LNCaP clone FGC (cell line): ENCODE results near the gene CD2BP2.

ENCODE experiments used
- DNase-seq: peaks from one replicate; pipeline ENCODE4 v3.0.0-alpha.2; 2011; ENCODE audit warnings: low read depth
- H3K4me3 ChIP-seq: 2 replicates; pipeline ENCODE4 v1.5.1; 2011; ENCODE audit warnings: mild to moderate bottlenecking, low read depth, low read length, control low read depth
- CTCF ChIP-seq: IDR thresholded peaks from 2 replicates; pipeline ENCODE4 v1.5.1; 2012; ENCODE audit warnings: mild to moderate bottlenecking; ENCODE audit not compliant: control insufficient read depth, insufficient read depth; ENCODE audit errors: extremely low read depth

CD2BP2 gene

DNA sequence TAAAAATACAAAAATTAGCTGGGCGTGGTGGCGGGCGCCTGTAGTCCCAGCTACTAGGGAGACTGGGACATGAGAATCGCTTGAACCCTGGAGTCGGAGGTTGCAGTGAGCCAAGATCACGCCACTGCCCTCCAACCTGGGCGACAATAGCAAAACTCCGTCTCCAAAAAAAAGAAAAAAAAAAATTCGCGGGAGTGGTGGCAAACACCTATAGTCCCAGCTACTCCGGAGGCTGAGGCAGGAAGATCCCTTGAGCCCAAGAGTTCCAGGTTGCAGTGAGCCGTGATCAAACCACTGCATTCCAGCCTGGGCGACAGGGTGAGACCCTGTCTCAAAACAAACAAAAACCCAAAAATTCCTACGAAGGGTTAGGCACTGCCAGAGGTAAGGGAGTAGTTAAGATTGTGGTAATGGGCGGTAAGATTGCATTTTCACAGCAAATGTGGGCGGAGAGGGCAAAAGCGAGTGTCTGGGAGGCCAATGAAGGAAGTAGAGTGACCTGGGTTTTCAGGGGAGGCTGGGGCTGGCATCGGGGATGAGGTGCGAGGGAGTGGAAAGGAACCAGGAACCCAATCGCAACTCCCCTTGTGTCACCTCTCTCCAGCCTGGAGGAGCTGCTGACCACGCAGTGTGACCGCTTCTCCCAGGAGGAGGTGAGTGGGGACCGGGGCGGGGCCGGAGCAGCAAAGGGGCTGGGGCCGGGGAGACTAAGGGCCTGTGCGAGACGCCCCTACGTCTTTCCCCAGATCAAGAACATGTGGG is 22.1 kb upstream of the CD2BP2 start:
- H3K4me3 ChIP-seq = peak overlapping the region; percentile 80
- no peak for DNase-seq
- TF ChIP-seq CTCF = no peak

DNA sequence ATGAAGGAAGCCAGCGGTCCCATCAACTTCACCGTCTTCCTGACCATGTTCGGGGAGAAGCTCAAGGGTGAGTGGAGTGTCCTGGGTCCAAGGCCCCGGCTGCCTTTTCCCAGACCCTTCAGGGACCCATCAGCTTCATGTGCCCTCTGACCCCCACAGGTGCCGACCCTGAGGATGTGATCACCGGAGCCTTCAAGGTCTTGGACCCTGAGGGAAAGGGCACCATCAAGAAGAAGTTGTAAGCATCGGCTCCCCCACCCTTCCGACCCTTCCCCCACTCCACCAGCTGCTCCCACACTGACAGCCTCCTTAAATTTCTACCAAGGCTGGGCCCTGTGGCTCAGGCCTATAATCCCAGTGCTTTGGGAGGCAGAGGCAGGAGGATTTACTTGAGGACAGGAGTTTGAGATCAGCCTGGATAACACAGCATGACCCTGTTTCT is 21.4 kb upstream of the CD2BP2 start:
- H3K4me3 ChIP-seq = no peak overlapping the region
- no peak for DNase-seq
- no peak for TF ChIP-seq CTCF

DNA sequence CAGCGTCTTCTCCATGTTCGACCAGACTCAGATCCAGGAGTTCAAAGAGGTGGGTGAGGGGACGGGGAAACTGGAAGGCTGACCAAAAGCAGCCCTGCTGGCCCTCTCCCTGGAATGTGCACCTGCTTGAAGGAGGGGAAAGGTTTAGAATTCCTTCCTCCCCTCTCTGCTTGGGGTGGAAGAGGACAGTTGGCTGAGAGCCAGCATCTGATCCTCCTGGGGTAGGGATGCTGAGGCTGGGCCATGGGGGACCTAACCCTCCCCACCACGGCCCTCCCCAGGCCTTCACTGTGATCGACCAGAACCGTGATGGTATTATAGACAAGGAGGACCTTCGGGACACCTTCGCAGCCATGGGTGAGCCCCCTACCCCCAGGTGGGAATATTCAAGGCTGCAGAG is 20.8 kb upstream of the CD2BP2 start:
- TF ChIP-seq CTCF = no peak

DNA sequence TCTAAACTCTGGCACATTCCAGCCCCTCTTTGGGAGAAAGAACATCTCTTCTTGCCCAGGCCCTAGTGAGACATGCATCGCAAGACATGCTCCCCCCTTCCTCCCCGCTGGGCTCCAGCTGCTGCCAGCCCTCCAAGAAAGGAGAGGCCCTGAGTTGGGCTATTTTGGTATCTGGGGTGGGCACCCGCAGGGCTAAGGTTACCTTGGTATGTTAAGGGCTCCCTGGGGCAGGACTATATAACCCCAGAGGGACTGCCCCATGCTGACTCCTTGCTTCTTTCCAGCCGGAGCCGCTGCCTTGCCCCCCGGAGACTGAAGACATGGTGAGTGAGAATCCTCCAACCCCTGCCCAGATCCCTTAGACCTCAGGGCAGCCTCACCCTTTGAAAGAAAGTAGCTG is 19.4 kb upstream of the CD2BP2 start, which contains the start of gene MYL11:
MYL11 (plus strand) TSS at position 265 of the 400 bp plus-strand sequence; CDS start at position 321, 56 bp downstream.
- DNase-seq = no peak
- no peak for TF ChIP-seq CTCF
- no peak within 1 kb of the TSS for H3K4me3 ChIP-seq

More for the DNA sequence above, 20.8 kb upstream of the CD2BP2 start:
- DNase-seq = no peak
- no peak overlapping the region for H3K4me3 ChIP-seq

DNA sequence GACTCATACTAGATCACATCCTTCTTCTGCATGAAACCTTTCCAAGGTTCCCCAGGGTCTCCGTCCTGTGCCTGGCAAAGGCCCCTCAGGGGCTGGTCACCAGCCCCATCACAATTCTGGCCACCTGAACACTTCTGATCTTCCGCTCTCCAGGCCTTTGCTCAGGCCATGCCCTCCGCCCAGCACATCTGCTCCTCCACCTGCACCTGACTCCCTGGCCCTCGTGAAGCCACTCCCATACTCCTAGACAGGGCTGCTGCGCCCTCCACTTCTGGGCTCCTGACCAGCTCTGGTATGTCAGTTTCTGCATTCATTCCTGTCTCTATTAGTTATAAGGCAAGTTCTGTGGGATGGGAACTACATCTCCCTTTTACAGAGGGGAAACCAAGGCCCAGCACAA is 17.6 kb upstream of the CD2BP2 start:
- no peak overlapping the region for H3K4me3 ChIP-seq
- no peak for TF ChIP-seq CTCF
- DNase-seq = no peak

DNA sequence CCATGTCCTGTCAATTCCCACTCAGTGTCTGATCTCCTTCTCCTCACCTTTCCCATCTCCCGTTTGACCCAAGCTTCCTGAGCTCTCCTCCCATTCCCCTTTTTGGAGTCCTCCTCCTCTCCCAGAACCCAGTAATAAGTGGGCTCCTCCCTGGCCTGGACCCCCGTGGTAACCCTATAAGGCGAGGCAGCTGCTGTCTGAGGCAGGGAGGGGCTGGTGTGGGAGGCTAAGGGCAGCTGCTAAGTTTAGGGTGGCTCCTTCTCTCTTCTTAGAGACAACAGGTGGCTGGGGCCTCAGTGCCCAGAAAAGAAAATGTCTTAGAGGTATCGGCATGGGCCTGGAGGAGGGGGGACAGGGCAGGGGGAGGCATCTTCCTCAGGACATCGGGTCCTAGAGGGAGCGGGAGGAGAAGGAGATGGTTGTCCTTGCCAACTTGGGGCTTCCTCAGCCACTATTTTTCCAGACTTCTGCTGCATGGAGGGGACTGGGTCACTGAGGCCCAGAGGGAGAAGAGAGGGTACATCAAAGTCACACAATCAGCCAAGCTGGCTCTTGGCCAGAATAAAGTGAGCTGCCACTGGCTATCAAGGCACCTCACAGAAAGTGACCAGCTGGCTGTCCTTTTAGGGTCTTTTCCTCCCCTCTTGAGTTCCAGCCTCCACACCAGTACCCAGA is 17.1 kb upstream of the CD2BP2 start:
- DNase-seq = no peak
- no peak overlapping the region for H3K4me3 ChIP-seq
- no peak for TF ChIP-seq CTCF

DNA sequence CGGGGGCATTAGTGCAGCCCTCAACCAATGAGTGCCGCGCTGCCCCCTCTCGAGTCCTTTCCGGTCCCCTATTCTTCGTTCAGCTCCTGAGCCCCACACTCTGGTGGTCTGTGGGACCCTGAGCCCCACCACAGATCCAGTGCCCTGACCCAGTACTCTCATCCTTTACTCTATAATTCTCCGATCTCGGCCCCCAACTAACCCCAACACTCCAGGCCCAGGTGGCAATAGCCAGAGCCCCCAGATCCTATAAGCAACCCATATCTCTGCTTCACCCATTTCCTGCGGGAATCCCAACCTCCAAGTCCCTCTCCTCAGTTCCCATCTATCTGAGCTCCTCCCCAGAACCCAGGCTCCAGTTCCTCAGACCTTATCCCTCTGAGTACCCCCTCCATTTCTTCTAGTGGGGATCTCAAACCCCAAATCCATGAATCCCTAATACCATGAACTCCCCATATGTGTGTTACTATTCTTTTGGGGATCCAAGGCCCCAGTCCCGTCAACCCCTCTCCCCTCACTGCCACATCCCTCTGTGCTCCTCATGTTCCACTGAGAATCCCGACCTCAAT is 16.2 kb upstream of the CD2BP2 start:
- peak overlapping the region; percentile 46 for H3K4me3 ChIP-seq
- DNase-seq = no peak
- no peak for TF ChIP-seq CTCF
